Astrocyte of the cerebellum (primary cell): ENCODE data around the gene TRIM28.

Experiments used
- DNase-seq: peaks from one replicate; pipeline ENCODE4 v3.0.0-alpha.2; 2011; ENCODE audit warnings: low read depth
- H3K4me3 ChIP-seq: 2 replicates; pipeline ENCODE4 v1.5.1; 2011; ENCODE audit warnings: mild to moderate bottlenecking, low read depth, low read length, moderate library complexity
- CTCF ChIP-seq: IDR thresholded peaks from 2 replicates; pipeline ENCODE4 v1.5.1; 2012; ENCODE audit warnings: low read length, low read depth, moderate library complexity, mild to moderate bottlenecking; ENCODE audit errors: missing control alignments
- in situ Hi-C: cut with HindIII; loops from 2 replicates; pipeline ENCODE4 v1.10.0; 2017; ENCODE audit warnings: low sequenced_read_pairs

The TRIM28 gene

GRCh38 chr19:58584498-58585441 lies 40.9 kb downstream of the TRIM28 start:
- TF ChIP-seq CTCF = no peak
- in situ Hi-C loops = no loop called here
- DNase-seq = no peak

GRCh38 chr19:58585442-58586132 lies 41.7 kb downstream of the TRIM28 start:
- in situ Hi-C loops = no loop called here
- H3K4me3 ChIP-seq = no peak overlapping the region
- no peak for TF ChIP-seq CTCF
- no peak for DNase-seq

More at GRCh38 chr19:58584498-58585441, 40.9 kb downstream of the TRIM28 start:
- H3K4me3 ChIP-seq = no peak overlapping the region

GRCh38 chr19:58586133-58586765 lies 42.4 kb downstream of the TRIM28 start:
- in situ Hi-C loops = no loop called here
- TF ChIP-seq CTCF = no peak
- DNase-seq = no peak
- H3K4me3 ChIP-seq = no peak overlapping the region
